HG03064 (cell line): ENCODE measurements around the gene RNF123.

Source experiments
- ATAC-seq: cut with Tn5 transposase; IDR thresholded peaks from one replicate; pipeline ENCODE4 v1.9.1; 2021; ENCODE audit warnings: low read depth; ENCODE audit not compliant: unreplicated experiment

Gene RNF123

DNA sequence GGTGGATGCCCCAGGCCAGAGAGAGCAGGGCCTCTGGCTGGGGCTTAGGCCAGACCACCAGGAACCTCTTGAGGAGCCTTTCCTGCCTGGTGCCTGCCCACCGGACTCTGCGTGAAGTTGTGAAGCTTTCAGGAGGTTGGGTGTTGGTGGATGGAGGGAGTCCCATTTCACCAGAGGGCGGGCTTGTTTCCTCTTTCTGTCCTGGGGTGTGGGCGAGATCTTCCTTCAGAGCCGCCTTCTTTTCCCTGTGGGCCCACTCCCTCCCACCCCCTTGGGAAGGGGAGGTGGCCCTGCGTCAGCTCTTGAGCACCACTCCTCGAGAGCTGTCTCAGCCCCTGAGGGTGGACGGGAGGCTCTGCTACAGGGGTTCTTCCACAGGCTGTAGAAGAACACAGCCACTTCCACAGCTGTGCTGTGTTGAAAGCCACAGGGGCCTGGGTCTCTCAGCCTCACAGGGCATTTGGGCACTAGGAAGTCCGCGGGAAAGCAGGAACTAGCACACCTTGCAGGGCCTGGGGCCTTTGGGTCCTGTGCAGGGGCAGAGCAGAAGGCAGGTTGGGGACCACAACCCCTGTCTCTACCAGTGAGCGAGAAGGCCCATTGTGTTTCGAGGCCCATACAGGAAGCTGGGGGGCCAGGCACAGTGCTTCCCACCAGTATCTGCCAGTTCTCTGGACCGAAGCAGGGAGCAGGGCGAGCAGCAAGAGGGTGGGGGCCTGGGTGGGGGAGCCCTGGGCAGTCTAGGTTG is 28.0 kb downstream of the RNF123 start:
- no peak for ATAC-seq

GRCh38 chr3:49717959-49718857 is 28.9 kb downstream of the RNF123 start:
- no peak for ATAC-seq

- ATAC-seq: no peak
Measured at GRCh38 chr3:49718858-49719213, 29.5 kb downstream of the RNF123 start.

DNA sequence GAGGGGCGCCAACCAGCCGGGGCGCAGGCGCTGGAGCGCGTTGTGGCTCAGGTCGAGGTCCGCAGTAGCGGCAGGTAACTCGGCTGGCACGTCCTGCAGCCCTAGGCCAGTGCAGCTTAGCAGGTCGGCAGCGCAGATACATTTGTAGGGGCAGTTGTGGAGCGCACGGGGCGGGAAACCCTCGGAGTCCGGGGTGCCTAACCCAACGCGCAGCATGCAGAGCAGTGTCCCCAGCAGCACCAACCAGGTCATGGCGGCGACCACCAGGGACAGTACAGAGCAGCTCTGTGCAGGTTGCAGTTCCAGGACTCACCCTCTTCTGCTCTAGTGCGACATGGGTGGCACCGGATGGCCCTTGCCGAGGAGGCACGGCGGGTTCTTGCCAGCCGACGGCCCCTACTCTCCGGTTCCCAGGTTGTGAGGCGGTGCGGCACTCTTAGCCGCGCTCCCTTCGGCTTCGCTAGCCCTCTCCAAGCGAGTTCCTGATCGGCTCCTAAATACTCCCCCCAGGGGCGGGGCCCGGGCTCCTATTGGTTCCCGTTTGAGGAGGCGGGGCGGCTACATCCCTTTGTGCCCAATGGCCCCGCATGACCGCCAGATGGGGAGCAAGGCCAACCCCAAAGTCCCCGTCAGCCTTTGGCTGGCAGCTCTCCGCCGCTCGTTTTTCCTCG is 30.0 kb downstream of the RNF123 start, which contains the start of gene AMIGO3:
TSS of gene AMIGO3 (minus strand) at position 471 of the 671 bp plus-strand sequence. CDS start at position 252, 219 bp downstream.
- peak; percentile 48 for ATAC-seq

GRCh38 chr3:49720855-49721595 is 31.7 kb downstream of the RNF123 start:
- ATAC-seq: no peak

DNA sequence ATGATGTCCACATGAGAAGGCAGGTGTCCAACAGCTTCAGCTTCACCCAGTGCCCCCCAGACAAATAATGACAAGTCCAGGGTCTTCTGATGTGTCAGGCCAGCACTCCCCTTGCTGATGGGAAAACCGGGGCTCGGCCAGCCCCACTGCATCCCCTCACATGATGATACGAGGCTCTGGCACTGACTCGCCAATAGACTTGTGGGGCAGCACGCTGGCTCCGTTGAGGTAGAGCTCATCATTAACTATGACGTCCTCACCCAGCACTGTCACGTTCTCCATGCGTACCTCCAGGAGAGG is 32.2 kb downstream of the RNF123 start:
- ATAC-seq: no peak

GRCh38 chr3:49721896-49722781 is 32.8 kb downstream of the RNF123 start:
- ATAC-seq: no peak

DNA sequence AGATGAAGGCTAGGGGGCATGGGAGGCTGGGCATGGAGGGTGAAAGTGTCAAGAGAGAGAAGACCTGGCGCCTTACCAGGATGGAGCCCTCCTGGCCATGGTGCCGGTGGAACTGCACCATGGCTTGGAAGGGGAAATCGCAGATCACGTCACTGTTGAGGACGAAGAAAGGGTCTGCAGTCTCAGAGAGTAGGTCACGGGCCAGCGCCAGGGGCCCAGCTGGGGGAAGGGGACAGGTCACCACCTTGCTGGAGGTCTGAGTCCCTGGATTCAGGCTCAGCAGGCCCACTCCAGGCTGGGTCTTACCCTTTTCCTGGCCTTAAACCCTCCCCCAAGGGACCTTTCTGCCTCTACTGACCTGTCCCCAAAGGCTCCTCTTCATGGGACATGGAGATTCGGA is 33.5 kb downstream of the RNF123 start:
- no peak for ATAC-seq

- no peak for ATAC-seq
Measured at GRCh38 chr3:49723296-49723627, 33.9 kb downstream of the RNF123 start.

DNA sequence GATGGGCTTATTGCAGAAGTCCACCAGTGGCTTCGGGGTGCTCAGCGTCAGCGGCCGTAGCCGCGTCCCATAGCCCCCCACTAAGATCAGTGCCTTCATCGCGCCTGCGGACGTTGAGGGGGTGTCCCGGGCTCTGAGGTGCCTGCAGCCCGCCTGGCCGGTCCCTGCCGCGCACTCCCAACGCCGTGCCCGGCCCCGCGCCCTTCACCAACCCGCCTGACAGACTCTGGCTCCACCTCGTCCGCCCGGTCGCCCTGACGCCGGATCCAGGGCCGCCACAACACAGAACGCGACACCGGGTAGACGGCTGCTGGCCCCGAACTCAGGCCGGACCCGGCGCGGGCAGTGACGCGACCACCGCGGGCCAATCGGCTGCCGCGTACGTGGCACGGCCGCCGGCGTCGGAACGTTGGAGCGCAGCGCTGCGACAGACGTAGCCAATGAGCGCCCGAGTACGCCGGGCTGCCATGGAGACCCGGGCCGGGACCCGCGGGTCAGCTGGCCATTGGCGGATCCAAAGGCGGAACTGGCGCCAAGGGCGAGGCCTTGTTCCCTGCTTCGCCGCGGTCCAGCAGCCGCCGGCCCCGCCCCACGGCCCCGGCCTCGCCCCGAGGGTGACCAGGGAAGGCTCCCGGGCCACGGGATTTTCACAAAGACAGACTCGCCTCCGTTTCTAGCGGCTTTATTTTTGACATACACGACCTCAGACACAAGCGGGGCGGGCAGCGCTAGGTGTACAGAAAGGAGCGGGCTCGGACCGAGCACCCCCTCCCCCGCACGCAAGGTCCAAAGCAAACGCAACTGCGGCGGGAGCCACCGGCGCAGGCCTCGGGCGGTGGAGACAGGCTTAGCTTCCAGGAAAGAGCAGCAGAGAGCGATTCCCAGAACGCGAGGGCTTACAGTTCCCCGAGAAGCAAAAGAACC is 34.5 kb downstream of the RNF123 start, which contains the start of gene GMPPB:
TSS of gene GMPPB (minus strand) at position 324 of the 924 bp plus-strand sequence. CDS start at position 99, 225 bp downstream.
- peak; percentile 69 for ATAC-seq

DNA sequence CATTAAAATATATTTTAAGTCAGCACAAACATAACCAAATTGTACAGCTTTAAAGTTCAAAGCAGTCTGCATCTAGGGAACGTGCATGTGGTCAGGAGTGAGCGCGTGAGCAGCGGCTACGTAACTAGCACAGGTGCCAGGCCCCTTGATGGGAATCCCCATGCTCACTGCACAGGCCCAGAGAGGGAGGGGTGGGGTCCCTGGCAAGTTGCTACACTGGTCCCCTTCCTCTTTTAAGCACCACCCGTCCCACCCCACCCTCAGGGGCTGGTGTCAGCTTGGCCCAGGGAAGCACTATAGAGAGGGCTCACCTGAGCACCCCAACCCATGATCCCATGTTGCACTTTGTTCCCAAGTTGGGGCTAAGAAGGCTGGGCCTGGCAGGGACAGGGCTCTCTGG is 35.2 kb downstream of the RNF123 start:
- no peak for ATAC-seq

DNA sequence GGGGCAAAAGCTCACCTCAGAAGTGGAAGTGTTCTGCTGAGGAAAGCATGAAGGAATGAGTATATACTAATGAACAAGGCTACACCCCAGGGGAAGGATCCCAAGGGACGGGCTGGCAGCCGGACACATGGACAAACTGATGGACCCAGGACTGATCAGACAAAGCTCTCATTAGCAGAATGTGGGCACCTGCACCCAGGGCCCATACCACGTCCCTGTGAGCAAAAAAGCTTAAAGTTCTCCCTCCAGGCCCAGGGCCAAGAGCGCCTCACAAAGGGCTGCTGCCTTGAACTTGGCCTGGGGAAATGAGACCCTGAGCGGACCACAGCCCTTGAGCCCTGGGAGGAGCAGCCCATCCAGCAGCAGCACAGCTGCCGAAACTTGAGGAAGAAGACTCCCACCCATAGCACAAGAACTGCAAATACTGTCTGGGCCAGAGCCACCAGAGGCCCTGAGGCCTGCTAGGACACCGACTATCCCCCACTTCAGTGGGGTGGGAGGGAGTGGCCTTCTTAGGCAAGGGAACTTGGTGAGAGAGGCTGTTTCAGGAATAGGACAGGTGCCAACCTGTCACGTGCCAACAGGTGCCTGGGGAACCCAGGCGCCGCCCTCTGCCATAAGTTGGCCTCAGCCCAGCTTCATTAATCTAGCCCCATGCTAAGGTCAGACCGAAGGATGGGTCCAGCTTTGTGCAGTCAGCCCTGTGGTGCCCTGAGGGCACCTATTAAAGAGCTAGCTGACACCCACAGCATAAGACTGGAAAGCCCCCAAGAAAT is 36.7 kb downstream of the RNF123 start:
- no peak for ATAC-seq

- no peak for ATAC-seq
Measured at GRCh38 chr3:49727154-49727923, 38.0 kb downstream of the RNF123 start.

DNA sequence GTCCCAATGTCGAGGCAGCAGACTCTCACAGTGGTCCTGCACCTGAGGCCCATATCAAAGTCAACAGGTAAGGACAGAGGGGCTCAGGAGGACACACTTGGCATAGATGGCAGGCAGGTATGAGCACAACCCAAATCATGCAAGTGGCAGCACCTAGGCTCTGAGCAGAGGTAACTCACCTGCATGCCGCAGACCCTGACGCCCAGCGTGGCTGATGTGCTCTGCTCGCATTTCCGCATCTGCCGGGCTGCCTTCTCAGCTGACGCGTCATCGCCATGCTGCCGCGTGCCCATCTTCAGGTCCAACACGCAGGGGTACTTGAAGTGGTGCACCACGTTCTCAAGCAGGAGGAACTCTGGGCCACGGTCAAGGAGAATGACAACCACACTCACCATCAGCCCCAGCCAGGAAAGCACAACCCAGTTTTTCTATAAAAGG is 38.6 kb downstream of the RNF123 start:
- no peak for ATAC-seq

GRCh38 chr3:49729966-49730609 is 40.7 kb downstream of the RNF123 start:
- no peak for ATAC-seq

GRCh38 chr3:49732597-49732996 is 43.2 kb downstream of the RNF123 start:
- no peak for ATAC-seq

DNA sequence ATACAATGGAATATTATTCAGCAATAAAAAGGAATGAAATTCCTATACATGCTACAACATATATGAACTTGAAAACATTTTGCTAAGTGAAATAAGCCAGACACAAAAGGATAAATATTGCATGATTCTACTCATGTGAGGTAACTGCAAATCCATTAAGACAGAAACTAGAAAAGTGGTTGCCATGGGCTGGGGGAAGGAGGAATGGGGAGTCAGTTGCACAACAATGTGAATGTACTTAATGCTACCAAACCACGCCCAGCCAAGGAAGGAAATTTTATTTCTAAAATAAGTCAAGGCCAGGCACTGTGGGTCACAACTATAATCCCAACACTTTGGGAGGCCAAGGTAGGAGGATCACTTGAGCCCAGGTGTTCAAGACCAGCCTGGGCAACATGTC is 44.2 kb downstream of the RNF123 start:
- no peak for ATAC-seq
